SK-N-SH treated with all-trans-retinoic acid at 6 μM for 48 hours (cell line): ENCODE measurements around the gene HES4.

Source experiments
- ATAC-seq: fragments of 200-7000 bp; cut with Tn5 transposase; 3 replicates; pipeline ENCODE4 v1.9.1; 2020; ENCODE audit warnings: mild to moderate bottlenecking, moderate library complexity
- ARNTL ChIP-seq: fragments of 450-650 bp; formaldehyde crosslinking; IDR thresholded peaks from 2 replicates; pipeline ENCODE4 v1.5.0; 2020; ENCODE audit warnings: low read depth, mild to moderate bottlenecking, moderate library complexity, borderline replicate concordance
- BACH2 ChIP-seq: fragments of 250-450 bp; sonication (Bioruptor Pico); IDR thresholded peaks from 2 replicates; pipeline ENCODE4 v1.9.0; 2021; ENCODE audit warnings: mild to moderate bottlenecking, borderline replicate concordance
- CSDC2 ChIP-seq: fragments of 250-450 bp; sonication (Bioruptor Pico); IDR thresholded peaks from 2 replicates; pipeline ENCODE4 v1.5.0; 2020; ENCODE audit warnings: mild to moderate bottlenecking, moderate library complexity
- GLIS3 ChIP-seq: fragments of 250-450 bp; sonication (Bioruptor Pico); IDR thresholded peaks from 2 replicates; pipeline ENCODE4 v1.5.0; 2020; ENCODE audit warnings: mild to moderate bottlenecking, moderate library complexity
- ISL1 ChIP-seq: fragments of 250-450 bp; sonication (Bioruptor Pico); IDR thresholded peaks from 2 replicates; pipeline ENCODE4 v2.1.2; 2022; ENCODE audit warnings: mild to moderate bottlenecking, moderate library complexity
- OSR1 ChIP-seq: fragments of 250-450 bp; sonication (Bioruptor Pico); IDR thresholded peaks from 2 replicates; pipeline ENCODE4 v1.8.0; 2022; ENCODE audit warnings: moderate library complexity, mild to moderate bottlenecking, inconsistent platforms
- PPARA ChIP-seq: fragments of 250-450 bp; sonication (Bioruptor Pico); IDR thresholded peaks from 2 replicates; pipeline ENCODE4 v1.5.0; 2020; ENCODE audit warnings: mild to moderate bottlenecking, borderline replicate concordance
- RARB ChIP-seq: fragments of 250-450 bp; sonication (Bioruptor Pico); IDR thresholded peaks from 2 replicates; pipeline ENCODE4 v1.8.0; 2021; ENCODE audit warnings: mild to moderate bottlenecking, moderate library complexity
- SNAI2 ChIP-seq: fragments of 250-450 bp; sonication (Bioruptor Pico); IDR thresholded peaks from 2 replicates; pipeline ENCODE4 v1.5.0; 2020; ENCODE audit warnings: mild to moderate bottlenecking, moderate library complexity
- TCF4 ChIP-seq: fragments of 250-450 bp; sonication (Bioruptor Pico); IDR thresholded peaks from 2 replicates; pipeline ENCODE4 v1.8.0; 2021; ENCODE audit warnings: mild to moderate bottlenecking, moderate library complexity, borderline replicate concordance
- TOX ChIP-seq: fragments of 250-450 bp; sonication (Bioruptor Pico); IDR thresholded peaks from 2 replicates; pipeline ENCODE4 v1.8.0; 2021; ENCODE audit warnings: mild to moderate bottlenecking, moderate library complexity, borderline replicate concordance
- ZC3H10 ChIP-seq: fragments of 250-450 bp; sonication (Bioruptor Pico); IDR thresholded peaks from 2 replicates; pipeline ENCODE4 v1.5.1; 2021; ENCODE audit warnings: mild to moderate bottlenecking, moderate library complexity
- ZFP3 ChIP-seq: fragments of 250-450 bp; sonication (Bioruptor Pico); IDR thresholded peaks from 2 replicates; pipeline ENCODE4 v1.5.0; 2020; ENCODE audit warnings: mild to moderate bottlenecking, moderate library complexity
- ZFP30 ChIP-seq: fragments of 450-650 bp; formaldehyde crosslinking; IDR thresholded peaks from 2 replicates; pipeline ENCODE4 v1.5.0; 2022; ENCODE audit warnings: mild to moderate bottlenecking, moderate library complexity
- ZNF70 ChIP-seq: fragments of 450-650 bp; formaldehyde crosslinking; IDR thresholded peaks from 2 replicates; pipeline ENCODE4 v1.5.0; 2020; ENCODE audit warnings: mild to moderate bottlenecking, moderate library complexity
- ZNF8 ChIP-seq: fragments of 450-650 bp; formaldehyde crosslinking; IDR thresholded peaks from 2 replicates; pipeline ENCODE4 v1.5.0; 2020; ENCODE audit warnings: mild to moderate bottlenecking, moderate library complexity
- TF ChIP-seq, protein P1 (sequence below): fragments of 250-450 bp; sonication (Bioruptor Pico); IDR thresholded peaks from 2 replicates; pipeline ENCODE4 v1.5.1; 2020; ENCODE audit warnings: low read depth, mild to moderate bottlenecking, moderate library complexity
- TF ChIP-seq, protein P2 (sequence below): fragments of 250-450 bp; sonication (Bioruptor Pico); IDR thresholded peaks from 2 replicates; pipeline ENCODE4 v1.8.0; 2021; ENCODE audit warnings: low read depth, mild to moderate bottlenecking, moderate library complexity, borderline replicate concordance
- TF ChIP-seq, protein P3 (sequence below): fragments of 250-450 bp; sonication (Bioruptor Pico); IDR thresholded peaks from 2 replicates; pipeline ENCODE4 v1.8.0; 2020; ENCODE audit warnings: mild to moderate bottlenecking, moderate library complexity, borderline replicate concordance
- TF ChIP-seq, protein P4 (sequence below): fragments of 250-450 bp; sonication (Bioruptor Pico); IDR thresholded peaks from 2 replicates; pipeline ENCODE4 v1.5.0; 2020; ENCODE audit warnings: mild to moderate bottlenecking, moderate library complexity

The HES4 gene

DNA sequence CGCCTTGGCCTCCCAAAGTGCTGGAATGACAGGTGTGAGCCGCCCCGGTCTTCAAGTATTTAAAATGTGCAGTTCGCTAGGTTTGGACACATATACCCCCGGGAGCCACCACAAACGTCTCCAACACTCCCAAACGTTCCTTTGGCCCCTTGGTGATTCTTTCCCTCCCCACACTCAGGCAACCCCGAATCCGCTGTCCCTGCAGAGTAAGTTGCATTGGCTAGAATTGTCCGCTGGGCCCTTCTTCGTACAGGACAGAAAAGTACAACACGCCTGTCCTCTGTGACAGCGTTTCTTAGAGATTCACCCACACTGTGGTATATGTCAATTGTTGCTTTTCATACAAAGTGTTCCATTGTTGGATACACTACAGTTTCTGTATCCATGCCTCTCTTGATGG, 14.8 kb downstream of the HES4 start:
- ATAC-seq: no peak
- TF ChIP-seq CSDC2 (CRISPR knock-in tag) (no peak), TCF4 (CRISPR knock-in tag) (no peak), ZNF70 (no peak), ZC3H10 (CRISPR knock-in tag) (no peak), ARNTL (CRISPR knock-in tag) (no peak), ZFP30 (CRISPR knock-in tag) (no peak), BACH2 (CRISPR knock-in tag) (no peak), GLIS3 (CRISPR knock-in tag) (no peak), PPARA (CRISPR knock-in tag) (no peak), ZNF8 (CRISPR knock-in tag) (no peak), ISL1 (CRISPR knock-in tag) (no peak), OSR1 (CRISPR knock-in tag) (no peak)
- TF ChIP-seq, protein P1, sequence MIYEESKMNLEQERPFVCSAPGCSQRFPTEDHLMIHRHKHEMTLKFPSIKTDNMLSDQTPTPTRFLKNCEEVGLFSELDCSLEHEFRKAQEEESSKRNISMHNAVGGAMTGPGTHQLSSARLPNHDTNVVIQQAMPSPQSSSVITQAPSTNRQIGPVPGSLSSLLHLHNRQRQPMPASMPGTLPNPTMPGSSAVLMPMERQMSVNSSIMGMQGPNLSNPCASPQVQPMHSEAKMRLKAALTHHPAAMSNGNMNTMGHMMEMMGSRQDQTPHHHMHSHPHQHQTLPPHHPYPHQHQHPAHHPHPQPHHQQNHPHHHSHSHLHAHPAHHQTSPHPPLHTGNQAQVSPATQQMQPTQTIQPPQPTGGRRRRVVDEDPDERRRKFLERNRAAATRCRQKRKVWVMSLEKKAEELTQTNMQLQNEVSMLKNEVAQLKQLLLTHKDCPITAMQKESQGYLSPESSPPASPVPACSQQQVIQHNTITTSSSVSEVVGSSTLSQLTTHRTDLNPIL (CRISPR knock-in tag): no peak
- TF ChIP-seq, protein P2, sequence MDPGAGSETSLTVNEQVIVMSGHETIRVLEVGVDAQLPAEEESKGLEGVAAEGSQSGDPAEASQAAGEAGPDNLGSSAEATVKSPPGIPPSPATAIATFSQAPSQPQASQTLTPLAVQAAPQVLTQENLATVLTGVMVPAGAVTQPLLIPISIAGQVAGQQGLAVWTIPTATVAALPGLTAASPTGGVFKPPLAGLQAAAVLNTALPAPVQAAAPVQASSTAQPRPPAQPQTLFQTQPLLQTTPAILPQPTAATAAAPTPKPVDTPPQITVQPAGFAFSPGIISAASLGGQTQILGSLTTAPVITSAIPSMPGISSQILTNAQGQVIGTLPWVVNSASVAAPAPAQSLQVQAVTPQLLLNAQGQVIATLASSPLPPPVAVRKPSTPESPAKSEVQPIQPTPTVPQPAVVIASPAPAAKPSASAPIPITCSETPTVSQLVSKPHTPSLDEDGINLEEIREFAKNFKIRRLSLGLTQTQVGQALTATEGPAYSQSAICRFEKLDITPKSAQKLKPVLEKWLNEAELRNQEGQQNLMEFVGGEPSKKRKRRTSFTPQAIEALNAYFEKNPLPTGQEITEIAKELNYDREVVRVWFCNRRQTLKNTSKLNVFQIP: no peak

DNA sequence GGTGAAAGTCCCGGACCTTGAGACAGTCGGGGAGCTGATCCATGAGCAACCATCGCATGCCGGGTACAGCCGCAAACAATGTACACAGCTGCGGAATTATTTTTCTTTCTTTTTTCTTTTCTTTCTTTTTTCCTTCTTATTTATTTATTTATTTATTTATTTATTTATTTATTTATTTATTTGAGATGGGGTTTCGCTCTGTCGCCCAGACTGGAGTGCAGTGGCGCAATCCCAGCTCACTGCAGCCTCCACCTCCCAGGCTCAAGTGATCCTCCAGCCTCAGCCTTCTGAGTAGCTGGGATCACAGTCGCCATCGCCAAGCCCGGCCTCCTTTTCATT, 15.5 kb downstream of the HES4 start:
- peak; percentile 17 for ATAC-seq
- no peak for TF ChIP-seq ZNF70
- TF ChIP-seq, protein P3, sequence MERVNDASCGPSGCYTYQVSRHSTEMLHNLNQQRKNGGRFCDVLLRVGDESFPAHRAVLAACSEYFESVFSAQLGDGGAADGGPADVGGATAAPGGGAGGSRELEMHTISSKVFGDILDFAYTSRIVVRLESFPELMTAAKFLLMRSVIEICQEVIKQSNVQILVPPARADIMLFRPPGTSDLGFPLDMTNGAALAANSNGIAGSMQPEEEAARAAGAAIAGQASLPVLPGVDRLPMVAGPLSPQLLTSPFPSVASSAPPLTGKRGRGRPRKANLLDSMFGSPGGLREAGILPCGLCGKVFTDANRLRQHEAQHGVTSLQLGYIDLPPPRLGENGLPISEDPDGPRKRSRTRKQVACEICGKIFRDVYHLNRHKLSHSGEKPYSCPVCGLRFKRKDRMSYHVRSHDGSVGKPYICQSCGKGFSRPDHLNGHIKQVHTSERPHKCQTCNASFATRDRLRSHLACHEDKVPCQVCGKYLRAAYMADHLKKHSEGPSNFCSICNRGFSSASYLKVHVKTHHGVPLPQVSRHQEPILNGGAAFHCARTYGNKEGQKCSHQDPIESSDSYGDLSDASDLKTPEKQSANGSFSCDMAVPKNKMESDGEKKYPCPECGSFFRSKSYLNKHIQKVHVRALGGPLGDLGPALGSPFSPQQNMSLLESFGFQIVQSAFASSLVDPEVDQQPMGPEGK: no peak
- TF ChIP-seq SNAI2 (CRISPR knock-in tag): no peak
- TF ChIP-seq, protein P4, sequence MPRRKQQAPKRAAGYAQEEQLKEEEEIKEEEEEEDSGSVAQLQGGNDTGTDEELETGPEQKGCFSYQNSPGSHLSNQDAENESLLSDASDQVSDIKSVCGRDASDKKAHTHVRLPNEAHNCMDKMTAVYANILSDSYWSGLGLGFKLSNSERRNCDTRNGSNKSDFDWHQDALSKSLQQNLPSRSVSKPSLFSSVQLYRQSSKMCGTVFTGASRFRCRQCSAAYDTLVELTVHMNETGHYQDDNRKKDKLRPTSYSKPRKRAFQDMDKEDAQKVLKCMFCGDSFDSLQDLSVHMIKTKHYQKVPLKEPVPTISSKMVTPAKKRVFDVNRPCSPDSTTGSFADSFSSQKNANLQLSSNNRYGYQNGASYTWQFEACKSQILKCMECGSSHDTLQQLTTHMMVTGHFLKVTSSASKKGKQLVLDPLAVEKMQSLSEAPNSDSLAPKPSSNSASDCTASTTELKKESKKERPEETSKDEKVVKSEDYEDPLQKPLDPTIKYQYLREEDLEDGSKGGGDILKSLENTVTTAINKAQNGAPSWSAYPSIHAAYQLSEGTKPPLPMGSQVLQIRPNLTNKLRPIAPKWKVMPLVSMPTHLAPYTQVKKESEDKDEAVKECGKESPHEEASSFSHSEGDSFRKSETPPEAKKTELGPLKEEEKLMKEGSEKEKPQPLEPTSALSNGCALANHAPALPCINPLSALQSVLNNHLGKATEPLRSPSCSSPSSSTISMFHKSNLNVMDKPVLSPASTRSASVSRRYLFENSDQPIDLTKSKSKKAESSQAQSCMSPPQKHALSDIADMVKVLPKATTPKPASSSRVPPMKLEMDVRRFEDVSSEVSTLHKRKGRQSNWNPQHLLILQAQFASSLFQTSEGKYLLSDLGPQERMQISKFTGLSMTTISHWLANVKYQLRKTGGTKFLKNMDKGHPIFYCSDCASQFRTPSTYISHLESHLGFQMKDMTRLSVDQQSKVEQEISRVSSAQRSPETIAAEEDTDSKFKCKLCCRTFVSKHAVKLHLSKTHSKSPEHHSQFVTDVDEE: no peak
- no peak for TF ChIP-seq OSR1 (CRISPR knock-in tag)
- no peak for TF ChIP-seq TOX (CRISPR knock-in tag)
- TF ChIP-seq, protein P1 (CRISPR knock-in tag): no peak
- TF ChIP-seq BACH2 (CRISPR knock-in tag): no peak
- no peak for TF ChIP-seq RARB (CRISPR knock-in tag)
- no peak for TF ChIP-seq ZC3H10 (CRISPR knock-in tag)
- no peak for TF ChIP-seq ZFP3
- TF ChIP-seq ZFP30 (CRISPR knock-in tag): no peak
- no peak for TF ChIP-seq ARNTL (CRISPR knock-in tag)
- TF ChIP-seq, all 23 proteins: peak for 0

DNA sequence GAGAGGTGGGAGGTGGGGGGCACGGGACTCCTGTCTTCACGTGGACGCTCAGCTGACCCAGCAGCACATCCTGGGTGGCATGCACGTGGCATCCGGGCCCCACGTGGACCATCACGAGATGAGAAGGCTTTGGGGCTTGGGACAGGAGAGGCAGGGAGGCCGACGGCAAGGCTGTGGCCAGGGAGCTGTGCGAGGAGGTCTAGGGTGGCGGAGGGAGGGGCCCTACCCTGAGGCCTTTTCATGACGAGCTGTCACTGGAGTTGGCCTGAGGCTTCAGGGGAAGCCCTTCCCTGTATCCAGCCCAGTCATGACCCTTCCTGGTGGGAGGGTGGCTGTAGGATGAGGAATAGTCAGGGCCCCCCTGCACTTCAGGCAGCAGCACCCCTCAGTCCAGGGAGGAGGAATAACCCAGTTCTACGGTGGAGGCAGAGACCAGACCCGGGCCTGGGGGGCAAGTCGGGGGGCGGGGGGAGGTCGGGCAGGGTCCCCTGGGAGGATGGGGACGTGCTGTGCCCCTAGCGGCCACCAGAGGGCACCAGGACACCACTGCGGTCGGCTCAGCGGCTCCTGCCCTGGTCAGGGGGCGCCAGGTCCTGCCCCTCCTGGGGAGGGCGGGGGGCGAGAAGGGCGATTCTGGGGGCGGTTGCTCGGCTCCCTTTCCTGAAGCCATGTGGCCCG, 16.0 kb downstream of the HES4 start:
- ATAC-seq: peak; percentile 74
- no peak for TF ChIP-seq OSR1 (CRISPR knock-in tag)
- no peak for TF ChIP-seq RARB (CRISPR knock-in tag)
- TF ChIP-seq, protein P4: no peak
- TF ChIP-seq CSDC2 (CRISPR knock-in tag): no peak
